SK-N-SH (cell line): Measurements from ENCODE around the gene NLGN2. TPM values are rescaled to one million over a fixed set of nuclear protein-coding genes. Genes with fewer than 3 reads are reported as not detected.

Experiments
- CTCF ChIA-PET: fragments of 300-600, 350-600 bp; formaldehyde crosslinking; extraction: SDS; loops from one replicate; lab custom pipeline; 2021; lab: Yijun Ruan, JAX
- POLR2A ChIA-PET: fragments of 350-600 bp; sonication (Branson Sonifier 250); formaldehyde crosslinking; extraction: SDS; loops from one replicate; lab custom pipeline; 2020; ENCODE audit warnings: antibody characterized with exemption, inconsistent platforms; lab: Yijun Ruan, JAX
- DNase-seq: peaks from one replicate; pipeline ENCODE4 v3.0.0; 2012
- H2AFZ ChIP-seq: fragments of 200-600 bp; sonication (generic); 2 replicates; pipeline ENCODE4 v1.8.1; 2016; ENCODE audit warnings: antibody characterized with exemption, mild to moderate bottlenecking, low read depth
- H3F3A ChIP-seq: fragments of 200-600 bp; sonication (generic); replicated peaks from 2 replicates; pipeline ENCODE3; 2016; ENCODE audit warnings: antibody characterized with exemption, mild to moderate bottlenecking; ENCODE audit not compliant: insufficient read depth
- H3K27ac ChIP-seq, 2 experiments: fragments of 200-500 bp in 1 of 2; fragments of 200-600 bp in 1 of 2; sonication (Bioruptor generic) in 1 of 2; sonication (generic), shearing (Covaris generic) in 1 of 2; 2 replicates each; pipeline versions ENCODE4 v1.5.1 to v1.6.1; 2014 to 2016; ENCODE audit warnings: low read depth in 2 of 2, inconsistent platforms in 1 of 2, low read length in 1 of 2, mild to moderate bottlenecking in 1 of 2, mixed read lengths in 1 of 2
- H3K27me3 ChIP-seq: fragments of 200-600 bp; sonication (generic), shearing (Covaris generic); 2 replicates; pipeline ENCODE4 v1.6.1; 2016; ENCODE audit warnings: mixed run types; ENCODE audit not compliant: insufficient read depth
- H3K36me3 ChIP-seq, 2 experiments: fragments of 200-500 bp in 1 of 2; fragments of 200-600 bp in 1 of 2; sonication (Bioruptor generic) in 1 of 2; sonication (generic) in 1 of 2; replicated peaks in 1 of 2; 2 replicates each; pipeline versions ENCODE3 to v1.5.1; 2014 to 2016; ENCODE audit warnings: low read length in 1 of 2, mild to moderate bottlenecking in 1 of 2; ENCODE audit not compliant: insufficient read depth in 2 of 2, control insufficient read depth in 1 of 2
- H3K4me1 ChIP-seq, 2 experiments: fragments of 200-500 bp in 1 of 2; fragments of 200-600 bp in 1 of 2; sonication (Bioruptor generic) in 1 of 2; sonication (generic), shearing (Covaris generic) in 1 of 2; 2 replicates each; pipeline versions ENCODE4 v1.5.1 to v1.6.1; 2014 to 2016; ENCODE audit warnings: low read depth in 1 of 2, low read length in 1 of 2, mixed run types in 1 of 2; ENCODE audit not compliant: insufficient read depth in 2 of 2, control insufficient read depth in 1 of 2
- H3K4me2 ChIP-seq: fragments of 200-600 bp; sonication (generic), shearing (Covaris generic); 2 replicates; pipeline ENCODE4 v1.6.1; 2017; ENCODE audit warnings: mixed run types
- H3K4me3 ChIP-seq, 2 experiments: fragments of 200-500 bp in 1 of 2; fragments of 200-600 bp in 1 of 2; sonication (Bioruptor generic) in 1 of 2; sonication (generic), shearing (Covaris generic) in 1 of 2; 2 replicates each; pipeline versions ENCODE4 v1.5.1 to v1.8.1; 2014 to 2016; ENCODE audit warnings: low read depth in 2 of 2, inconsistent platforms in 1 of 2, low read length in 1 of 2, mild to moderate bottlenecking in 1 of 2, mixed read lengths in 1 of 2, moderate library complexity in 1 of 2
- H3K79me2 ChIP-seq: fragments of 200-600 bp; sonication (generic); 2 replicates; pipeline ENCODE4 v1.8.1; 2017; ENCODE audit warnings: mild to moderate bottlenecking; ENCODE audit not compliant: insufficient read depth
- H3K9ac ChIP-seq: fragments of 200-600 bp; sonication (generic); 2 replicates; pipeline ENCODE4 v1.6.1; 2017; ENCODE audit warnings: mixed run types
- H3K9me2 ChIP-seq: fragments of 200-600 bp; sonication (generic); 2 replicates; pipeline ENCODE4 v1.6.1; 2017; ENCODE audit warnings: mixed run types
- H3K9me3 ChIP-seq: fragments of 200-600 bp; sonication (generic); 2 replicates; pipeline ENCODE4 v1.6.1; 2017; ENCODE audit warnings: mixed run types, mild to moderate bottlenecking, moderate library complexity
- H4K20me1 ChIP-seq: fragments of 200-600 bp; sonication (generic); 2 replicates; pipeline ENCODE4 v1.6.1; 2017; ENCODE audit warnings: mild to moderate bottlenecking, mixed run types; ENCODE audit not compliant: insufficient read depth
- CHD2 ChIP-seq: fragments of 150-350 bp; IDR thresholded peaks from 2 replicates; pipeline ENCODE4 v1.6.1; 2018; ENCODE audit warnings: low read length; ENCODE audit not compliant: partially characterized antibody
- FOSL2 ChIP-seq: IDR thresholded peaks from 2 replicates; pipeline ENCODE4 v1.4.0; 2012; ENCODE audit warnings: low read depth, mild to moderate bottlenecking, moderate library complexity, borderline replicate concordance
- FOXJ3 ChIP-seq: sonication (generic); formaldehyde crosslinking; IDR thresholded peaks from 2 replicates; pipeline ENCODE4 v1.5.1; 2020; ENCODE audit warnings: mild to moderate bottlenecking, missing genetic modification reagents
- GABPA ChIP-seq: IDR thresholded peaks from 2 replicates; pipeline ENCODE4 v1.4.0; 2012; ENCODE audit warnings: low read depth, mild to moderate bottlenecking
- IRF3 ChIP-seq: fragments of 150-350 bp; IDR thresholded peaks from 2 replicates; pipeline ENCODE4 v1.6.1; 2016; ENCODE audit warnings: mild to moderate bottlenecking, low read depth, low read length
- MAX ChIP-seq: IDR thresholded peaks from 2 replicates; pipeline ENCODE4 v1.4.0; 2012; ENCODE audit warnings: low read depth
- MEF2A ChIP-seq: IDR thresholded peaks from 2 replicates; pipeline ENCODE4 v1.4.0; 2012; ENCODE audit warnings: low read depth, borderline replicate concordance
- REST ChIP-seq: IDR thresholded peaks from 2 replicates; pipeline ENCODE4 v1.6.1; 2012; ENCODE audit warnings: mild to moderate bottlenecking, low read depth, low read length, moderate library complexity
- RFX5 ChIP-seq: IDR thresholded peaks from 2 replicates; pipeline ENCODE4 v1.6.1; 2012; ENCODE audit warnings: mild to moderate bottlenecking, improper control_type of control experiment, low read length
- RXRA ChIP-seq: IDR thresholded peaks from 2 replicates; pipeline ENCODE4 v1.4.0; 2012; ENCODE audit warnings: low read depth, mild to moderate bottlenecking, borderline replicate concordance
- SIN3A ChIP-seq: IDR thresholded peaks from 2 replicates; pipeline ENCODE4 v1.6.1; 2012; ENCODE audit warnings: low read depth, mild to moderate bottlenecking, low read length, moderate library complexity, borderline replicate concordance
- SMC3 ChIP-seq: IDR thresholded peaks from 2 replicates; pipeline ENCODE4 v1.6.1; 2012; ENCODE audit warnings: low read depth, low read length, improper control_type of control experiment
- TAF1 ChIP-seq: IDR thresholded peaks from 2 replicates; pipeline ENCODE4 v1.6.1; 2012; ENCODE audit warnings: low read depth, mild to moderate bottlenecking, low read length, moderate library complexity, borderline replicate concordance
- TCF12 ChIP-seq: IDR thresholded peaks from 2 replicates; pipeline ENCODE4 v1.4.0; 2012
- USF1 ChIP-seq: IDR thresholded peaks from 2 replicates; pipeline ENCODE4 v1.4.0; 2012; ENCODE audit warnings: low read depth, borderline replicate concordance
- YY1 ChIP-seq: IDR thresholded peaks from 2 replicates; pipeline ENCODE4 v1.4.0; 2012; ENCODE audit warnings: low read depth, mild to moderate bottlenecking
- WGBS: methylation state at CpG from one replicate; pipeline ENCODE4 v1.1.6; 2017; ENCODE audit warnings: low lambda C conversion rate; 5-methylcytosine and 5-hydroxymethylcytosine counted together
- polyA plus RNA-seq, 3 experiments: library from polyadenylated mRNA; depleted of rRNA; stranded (reverse); fragments of >200 nt; gene quantifications; 2 replicates each; pipeline ENCODE4 v1.2.3, GENCODE V29; 2012

NLGN2 gene
- polyA plus RNA-seq, 1 of the 3 experiments (the other 2 are of a cell fraction), result 29.9 TPM

GRCh38 chr17:7369825-7370224, 37.8 kb upstream of the NLGN2 start:
- CTCF ChIA-PET, result interaction anchor here (1.1 to 3.5 kb wide), 4 partner anchors 11 to 191 kb away, joined by 3 to 40 read pairs (median 4); partner anchors contain the start of genes TMEM95 and TNK1
- H4K20me1 ChIP-seq, result no peaks in the 10 kb centered on the region

GRCh38 chr17:7370853-7371252, 36.8 kb upstream of the NLGN2 start:
- no peak overlapping the region for H3K4me2 ChIP-seq
- no peaks in the 10 kb centered on the region for H3K79me2 ChIP-seq
- no peaks in the 10 kb centered on the region; a peak in 1 of 4 replicates for H3K4me1 ChIP-seq
- CTCF ChIA-PET, result interaction anchor here (1.1 to 3.5 kb wide), 3 partner anchors 10 to 25 kb away, joined by 3 to 40 read pairs (median 4); partner anchors contain the start of genes TMEM95 and TNK1
- H3K4me3 ChIP-seq, result no peak overlapping the region
- H3K9ac ChIP-seq, result no peak overlapping the region
- no peaks in the 10 kb centered on the region for H3K36me3 ChIP-seq
- POLR2A ChIA-PET, result no interaction called here
- H3K9me3 ChIP-seq, result no peaks in the 10 kb centered on the region
- TF ChIP-seq USF1 (no peak), SMC3 (no peak), REST (no peak), GABPA (no peak), RFX5 (no peak), FOSL2 (no peak), TAF1 (no peak), YY1 (no peak), SIN3A (no peak), CHD2 (no peak), MAX (no peak)
- no peaks in the 10 kb centered on the region for H4K20me1 ChIP-seq
- no peak overlapping the region for H2AFZ ChIP-seq
- no peaks in the 10 kb centered on the region for H3K9me2 ChIP-seq
- no peak overlapping the region for H3K27ac ChIP-seq
- DNase-seq, result no peak
- H3K27me3 ChIP-seq, result no peaks in the 10 kb centered on the region
- H3F3A ChIP-seq, result peaks cover 2% of the 10 kb centered on the region
- WGBS, result 70% methylated on average over 4 of the region's 4 CpGs

More at GRCh38 chr17:7369825-7370224, 37.8 kb upstream of the NLGN2 start:
- H2AFZ ChIP-seq, result no peak overlapping the region
- TF ChIP-seq FOXJ3 (no peak), RFX5 (no peak), FOSL2 (no peak), YY1 (no peak), GABPA (no peak), TCF12 (no peak), MEF2A (no peak), RXRA (no peak), IRF3 (no peak)
- TF ChIP-seq, all 33 proteins: peak for 0
- WGBS, result 65% methylated on average over 5 of the region's 5 CpGs
- Histone ChIP-seq H3K9me3 (no peaks in the 10 kb centered on the region), H3K4me2 (no peak overlapping the region), H3F3A (peaks cover 2% of the 10 kb centered on the region), H3K9me2 (no peaks in the 10 kb centered on the region), H3K79me2 (no peaks in the 10 kb centered on the region), H3K4me1 (no peaks in the 10 kb centered on the region; a peak in 1 of 4 replicates), H3K4me3 (no peak overlapping the region), H3K36me3 (no peaks in the 10 kb centered on the region), H3K9ac (no peak overlapping the region), H3K27me3 (no peaks in the 10 kb centered on the region), H3K27ac (no peak overlapping the region)
- POLR2A ChIA-PET, result no interaction called here
- no peak for DNase-seq
